Measurements from ENCODE around the gene ZMYND11.
"Not testable (repeated sequence)": the region's sequence is repeated elsewhere in the genome, so short reads cannot be mapped to it uniquely, and the experiment has no call there.

Gene ZMYND11

DNA sequence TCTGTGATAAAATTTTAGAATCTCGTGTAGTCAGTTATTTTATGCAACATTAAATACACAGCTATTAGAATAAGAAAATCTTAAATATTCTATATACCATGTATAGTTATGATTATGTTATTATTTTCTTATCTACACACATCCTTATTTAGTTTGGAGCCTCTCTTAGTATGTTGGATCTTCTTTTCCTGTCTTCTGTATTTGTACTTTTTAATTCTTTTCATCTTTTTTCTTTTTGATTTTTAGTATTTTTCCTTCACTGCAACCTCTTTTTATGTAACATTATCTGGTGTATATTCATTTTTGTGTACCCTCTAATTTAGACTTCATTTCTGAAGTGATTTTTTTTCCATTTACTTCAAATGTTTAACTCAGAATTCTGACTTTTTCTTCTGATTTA lies 48.9 kb downstream of the ZMYND11 start:
- TF ChIP-seq ZFX (IDR thresholded peaks at IDR 0.05; ENCODE audit: borderline replicate concordance) = no peak
- TF ChIP-seq, protein P1, sequence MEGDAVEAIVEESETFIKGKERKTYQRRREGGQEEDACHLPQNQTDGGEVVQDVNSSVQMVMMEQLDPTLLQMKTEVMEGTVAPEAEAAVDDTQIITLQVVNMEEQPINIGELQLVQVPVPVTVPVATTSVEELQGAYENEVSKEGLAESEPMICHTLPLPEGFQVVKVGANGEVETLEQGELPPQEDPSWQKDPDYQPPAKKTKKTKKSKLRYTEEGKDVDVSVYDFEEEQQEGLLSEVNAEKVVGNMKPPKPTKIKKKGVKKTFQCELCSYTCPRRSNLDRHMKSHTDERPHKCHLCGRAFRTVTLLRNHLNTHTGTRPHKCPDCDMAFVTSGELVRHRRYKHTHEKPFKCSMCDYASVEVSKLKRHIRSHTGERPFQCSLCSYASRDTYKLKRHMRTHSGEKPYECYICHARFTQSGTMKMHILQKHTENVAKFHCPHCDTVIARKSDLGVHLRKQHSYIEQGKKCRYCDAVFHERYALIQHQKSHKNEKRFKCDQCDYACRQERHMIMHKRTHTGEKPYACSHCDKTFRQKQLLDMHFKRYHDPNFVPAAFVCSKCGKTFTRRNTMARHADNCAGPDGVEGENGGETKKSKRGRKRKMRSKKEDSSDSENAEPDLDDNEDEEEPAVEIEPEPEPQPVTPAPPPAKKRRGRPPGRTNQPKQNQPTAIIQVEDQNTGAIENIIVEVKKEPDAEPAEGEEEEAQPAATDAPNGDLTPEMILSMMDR (IDR thresholded peaks at IDR 0.05) = no peak
- H3K27ac ChIP-seq = no peak overlapping the region

DNA sequence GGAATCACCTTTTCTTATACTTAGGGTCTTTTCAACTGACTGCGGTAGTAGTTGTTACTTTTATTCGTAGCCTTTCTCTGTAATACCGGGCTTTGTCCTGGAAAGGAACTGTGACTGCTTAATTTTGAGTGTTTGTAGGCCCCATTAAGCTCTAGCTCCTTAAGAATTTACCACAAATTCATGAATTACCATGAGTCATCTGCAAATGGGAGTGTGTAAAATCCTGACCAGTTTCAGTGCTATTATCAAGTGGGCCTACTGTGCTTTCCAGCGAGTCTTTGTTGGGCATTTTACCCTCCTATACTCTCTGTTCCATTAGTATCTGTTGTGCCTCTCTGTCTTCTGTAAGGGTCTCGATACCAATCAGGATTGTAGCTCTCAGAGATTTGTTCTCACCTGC lies 49.7 kb downstream of the ZMYND11 start:
- H3K27ac ChIP-seq = no peak overlapping the region
- TF ChIP-seq, protein P1 (IDR thresholded peaks at IDR 0.05) = no peak

DNA sequence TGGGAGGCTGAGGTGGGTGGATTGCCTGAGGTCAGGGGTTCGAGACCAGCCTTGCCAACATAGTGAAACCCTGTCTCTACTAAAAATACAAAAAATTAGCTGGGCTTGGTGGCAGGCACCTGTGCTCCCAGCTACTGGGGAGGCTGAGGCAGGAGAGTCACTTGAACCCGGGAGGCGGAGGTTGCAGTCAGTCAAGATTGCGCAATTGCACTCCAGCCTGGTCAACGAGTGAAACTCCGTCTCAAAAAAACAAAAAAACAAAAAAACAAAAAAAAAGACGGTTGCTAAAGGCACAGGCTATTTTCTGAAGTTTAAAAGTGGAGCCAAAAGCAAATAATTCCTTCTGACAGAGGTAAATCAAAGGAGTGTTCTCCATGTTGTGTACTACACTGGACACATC lies 50.3 kb downstream of the ZMYND11 start:
- H3K27ac ChIP-seq = not testable (repeated sequence)

DNA sequence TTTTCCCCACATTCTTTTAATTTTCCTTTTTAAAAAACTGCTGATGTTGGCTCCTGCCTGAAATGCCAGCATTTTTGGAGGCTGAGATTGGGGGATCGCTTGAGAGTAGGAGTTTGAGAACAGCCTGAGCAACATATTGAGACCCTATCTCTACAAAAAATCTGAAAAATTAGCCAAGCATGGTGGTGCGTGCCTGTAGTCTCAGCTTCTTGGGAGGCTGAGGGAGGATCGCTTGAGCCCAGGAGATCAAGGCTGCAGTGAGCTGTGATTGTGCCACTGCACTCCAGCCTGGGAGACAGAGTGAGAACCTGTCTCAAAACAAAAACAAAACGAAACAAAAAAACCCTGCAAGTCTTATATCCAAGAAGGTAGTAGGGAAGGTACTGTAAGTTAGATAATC lies 51.7 kb downstream of the ZMYND11 start:
- no peak for TF ChIP-seq ZFX (IDR thresholded peaks at IDR 0.05; ENCODE audit: borderline replicate concordance)
- TF ChIP-seq, protein P1 (IDR thresholded peaks at IDR 0.05) = no peak

DNA sequence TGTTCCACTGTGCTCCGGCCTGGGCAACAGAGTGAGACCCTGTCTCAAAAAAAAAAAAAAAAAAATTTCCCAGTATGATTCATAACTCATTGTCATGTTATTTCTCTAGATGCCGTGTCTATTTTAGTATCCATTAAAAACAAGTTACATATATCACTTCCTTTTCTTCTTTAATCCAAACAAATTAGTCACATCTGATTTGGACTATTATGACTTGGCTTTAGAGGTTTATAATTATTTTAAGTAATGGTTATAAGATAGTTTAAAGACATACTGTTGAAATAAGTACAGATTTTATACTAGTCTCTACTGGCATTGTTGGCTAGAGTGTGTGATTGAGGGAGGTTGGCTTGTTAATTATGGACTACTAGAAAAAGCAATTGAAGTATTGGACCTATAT lies 53.3 kb downstream of the ZMYND11 start:
- TF ChIP-seq ZFX (IDR thresholded peaks at IDR 0.05; ENCODE audit: borderline replicate concordance) = no peak
- TF ChIP-seq, protein P1 (IDR thresholded peaks at IDR 0.05) = no peak
- H3K27ac ChIP-seq = no peak overlapping the region

More for the DNA sequence above, 51.7 kb downstream of the ZMYND11 start:
- no peak overlapping the region for H3K27ac ChIP-seq

DNA sequence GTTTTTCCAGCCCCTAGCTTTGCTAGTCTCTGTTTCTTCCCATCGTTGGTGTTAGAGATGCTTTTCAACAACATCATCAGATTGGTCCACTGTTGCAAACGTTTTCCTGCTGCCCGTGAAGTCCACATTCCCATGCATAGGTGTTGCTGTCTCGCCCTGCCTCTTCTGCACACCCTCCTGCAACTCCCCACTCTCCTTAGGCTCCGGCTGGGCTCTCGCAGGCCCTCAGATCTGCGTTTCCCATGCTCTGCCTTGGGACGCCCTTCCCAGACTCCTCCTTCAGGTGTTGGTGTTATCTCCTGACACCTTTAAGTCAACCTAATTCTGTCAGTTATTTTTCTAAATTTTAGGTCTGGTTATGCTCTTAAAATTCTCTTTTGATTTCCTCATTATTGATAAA lies 55.0 kb downstream of the ZMYND11 start:
- no peak overlapping the region for H3K27ac ChIP-seq
- TF ChIP-seq, protein P1 (IDR thresholded peaks at IDR 0.05) = no peak
- TF ChIP-seq ZFX (IDR thresholded peaks at IDR 0.05; ENCODE audit: borderline replicate concordance) = no peak

DNA sequence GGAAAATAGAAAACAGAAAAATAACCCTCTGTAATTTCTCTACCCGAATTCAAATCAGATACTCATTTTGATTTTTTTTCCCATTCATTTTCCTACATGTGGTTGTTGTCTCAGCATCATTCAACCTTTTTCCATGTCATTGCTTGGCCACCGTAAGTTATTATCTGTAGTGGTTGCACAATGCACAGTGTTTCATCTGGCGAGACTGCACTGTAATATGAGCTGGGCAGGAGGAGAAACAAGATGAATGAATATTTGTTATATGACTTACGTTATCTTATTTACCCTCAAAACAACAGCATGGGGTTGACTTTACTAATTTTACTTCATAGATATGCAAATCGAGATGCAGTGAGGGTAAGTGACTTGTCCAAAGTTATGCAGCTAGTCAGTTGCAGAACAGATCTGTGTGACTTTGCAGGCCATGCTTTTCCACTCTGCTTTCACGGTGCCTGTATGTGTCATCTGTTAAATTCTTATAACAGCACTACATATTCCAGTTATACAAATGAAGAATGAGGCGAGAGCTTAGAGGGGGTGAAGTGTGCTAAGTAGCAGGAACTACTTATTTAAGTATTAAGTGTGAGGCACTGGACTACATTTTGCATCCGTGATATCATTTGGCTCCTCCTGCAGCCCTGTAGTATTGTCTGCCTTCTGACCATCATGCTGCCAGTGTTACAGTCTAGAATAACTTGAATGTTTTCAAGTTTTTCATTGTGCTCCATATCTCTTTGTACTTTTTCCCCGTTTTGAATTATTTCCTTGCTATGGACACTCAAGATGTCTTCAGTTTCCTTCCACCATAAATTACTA lies 56.7 kb downstream of the ZMYND11 start:
- H3K27ac ChIP-seq = peak overlapping the region; percentile 46
- TF ChIP-seq ZFX (IDR thresholded peaks at IDR 0.05; ENCODE audit: borderline replicate concordance) = no peak
- TF ChIP-seq, protein P1 (IDR thresholded peaks at IDR 0.05) = no peak

DNA sequence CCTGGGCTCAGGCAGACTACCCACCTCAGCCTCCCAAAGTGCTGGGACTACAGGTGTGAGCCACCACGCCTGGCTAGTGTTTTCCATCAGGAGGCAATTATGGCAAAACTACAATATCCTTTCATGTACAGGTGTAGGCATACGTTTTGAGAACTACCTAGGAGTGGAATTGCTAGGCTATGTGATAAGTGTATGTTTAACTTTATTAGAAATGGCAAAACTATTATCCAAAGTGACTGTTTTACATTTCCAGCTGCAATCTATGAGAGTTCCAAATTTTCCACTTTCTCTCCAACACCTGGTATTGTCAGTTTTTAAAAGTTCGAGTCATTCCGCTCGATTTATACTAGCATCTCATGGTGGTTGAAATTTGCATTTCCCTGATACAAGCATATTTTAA lies 59.0 kb downstream of the ZMYND11 start:
- TF ChIP-seq, protein P1 (IDR thresholded peaks at IDR 0.05) = no peak
- TF ChIP-seq ZFX (IDR thresholded peaks at IDR 0.05; ENCODE audit: borderline replicate concordance) = no peak
- H3K27ac ChIP-seq = no peak overlapping the region
